ENCODE results near the gene GLE1. TPM values are rescaled to one million over a fixed set of nuclear protein-coding genes. Genes with fewer than 3 reads are reported as not detected.

GLE1 gene
- total RNA-seq, 1 experiment from 2014 or later = 19.0 TPM

GRCh38 chr9:128550770-128551656 is 46.5 kb downstream of the GLE1 start:
- Histone ChIP-seq H3K23me2 (ENCODE audit: insufficient read length, low read depth, low read length, poor library complexity, severe bottlenecking) (peaks cover 5% of the 10 kb centered on the region), H4K5ac (ENCODE audit: insufficient read length, low read depth, low read length) (no peak overlapping the region), H3K79me2 (ENCODE audit: insufficient read depth, low read length) (no peaks in the 10 kb centered on the region; the same call in 1 of the 2 replicates), H3K27me3 (ENCODE audit: insufficient read depth, low read length) (no peaks in the 10 kb centered on the region), H3K9me3 (ENCODE audit: control insufficient read depth, low read depth, low read length) (no peaks in the 10 kb centered on the region), H2BK12ac (ENCODE audit: insufficient read length, low read depth, low read length) (no peak overlapping the region), H3K79me1 (ENCODE audit: insufficient read depth, low read depth, low read length, poor library complexity, severe bottlenecking) (no peaks in the 10 kb centered on the region), H3T11ph (ENCODE audit: low read length) (no peak overlapping the region), H3K4me1 (ENCODE audit: insufficient read depth, low read length) (peaks cover 9% of the 10 kb centered on the region), H3K14ac (ENCODE audit: insufficient read depth, low read length) (no peak overlapping the region), H3K4me2 (ENCODE audit: insufficient read depth, insufficient read length, low read length) (peak overlapping the region; percentile 58), H3K23ac (ENCODE audit: insufficient read length, low read depth, low read length) (no peak overlapping the region), H2BK120ac (ENCODE audit: low read depth, low read length, poor library complexity, severe bottlenecking) (no peak overlapping the region), H3K27ac (ENCODE audit: insufficient read length, low read depth, low read length) (no peak overlapping the region), H2BK20ac (ENCODE audit: low read depth, low read length, poor library complexity, severe bottlenecking) (no peak overlapping the region), H3K18ac (ENCODE audit: insufficient read length, low read depth, low read length) (no peak overlapping the region), H2BK15ac (ENCODE audit: low read depth, low read length) (no peak overlapping the region), H3K56ac (ENCODE audit: insufficient read length, low read depth, low read length) (no peak overlapping the region), H2AK5ac (ENCODE audit: insufficient read length, low read length) (no peak overlapping the region), H3K4ac (ENCODE audit: low read depth, low read length) (no peak overlapping the region), H4K8ac (replicated peaks; ENCODE audit: insufficient read length, low read depth, low read length) (no peak overlapping the region), H4K20me1 (ENCODE audit: control insufficient read depth, insufficient read depth, insufficient read length) (no peaks in the 10 kb centered on the region), H4K91ac (ENCODE audit: insufficient read length, low read depth, low read length) (no peak overlapping the region), H2BK5ac (ENCODE audit: insufficient read length, low read length) (no peak overlapping the region), H3K9ac (ENCODE audit: extremely low read depth, insufficient read length, low read length) (peak overlapping the region; percentile 9), H2AFZ (ENCODE audit: low read length) (no peak overlapping the region)
- H3K4me3 Mint-ChIP-seq = peak overlapping the region in 1 of 2 experiments; percentile 96; a peak in 4 of 5 replicates
- H3K27ac Mint-ChIP-seq = peak overlapping the region; percentile 83 to 97 (median 89); a peak in 2 of 7 replicates
- no peaks in the 10 kb centered on the region; a peak in 1 of 5 replicates for H3K9me3 Mint-ChIP-seq
- no CpG with 5 or more reads among the region's 11 CpGs for WGBS (ENCODE audit: extremely low coverage, insufficient read length, low lambda C conversion rate)
- no peak for TF ChIP-seq CTCF (conservative IDR thresholded peaks at IDR 0.05)
- H3K27me3 Mint-ChIP-seq (ENCODE audit: low read depth) = peaks cover 3% of the 10 kb centered on the region; the same call in 1 of the 2 replicates
- peaks cover 11 to 20% of the 10 kb centered on the region in 2 experiments for H3K4me1 Mint-ChIP-seq
- DNase-seq = peak; percentile 38
- H3K36me3 Mint-ChIP-seq (ENCODE audit: insufficient read depth in 1 of 3, low read depth in 3 of 3) = no peaks in the 10 kb centered on the region

All from H9 (cell line).